Suprapubic skin (tissue), 4 donors: ENCODE data around the gene GSTO2.

Experiments
- EP300 ChIP-seq: sonication (generic); formaldehyde crosslinking; IDR thresholded peaks from one replicate; pipeline ENCODE4 v1.6.1; 2017; ENCODE audit warnings: antibody characterized with exemption
- POLR2A ChIP-seq, 2 donors: fragments of 450-650 bp; IDR thresholded peaks; one replicate each; pipeline ENCODE4 v1.6.1; 2017; ENCODE audit warnings: antibody characterized with exemption in 2 of 2, mild to moderate bottlenecking in 2 of 2, moderate library complexity in 2 of 2
- POLR2AphosphoS5 ChIP-seq, 3 donors: sonication (generic); formaldehyde crosslinking; IDR thresholded peaks; one replicate each; pipeline ENCODE4 v1.6.1; 2017; ENCODE audit warnings: antibody characterized with exemption in 3 of 3
- TF ChIP-seq, protein P1 (sequence below), 2 donors: fragments of 200-600 bp in 1 of 2; fragments of 450-650 bp in 1 of 2; sonication (generic) in 1 of 2; IDR thresholded peaks; one replicate each; pipeline ENCODE4 v1.5.1; 2016 to 2019; ENCODE audit warnings: antibody characterized with exemption in 2 of 2, mild to moderate bottlenecking in 1 of 2, moderate library complexity in 1 of 2

DNA sequence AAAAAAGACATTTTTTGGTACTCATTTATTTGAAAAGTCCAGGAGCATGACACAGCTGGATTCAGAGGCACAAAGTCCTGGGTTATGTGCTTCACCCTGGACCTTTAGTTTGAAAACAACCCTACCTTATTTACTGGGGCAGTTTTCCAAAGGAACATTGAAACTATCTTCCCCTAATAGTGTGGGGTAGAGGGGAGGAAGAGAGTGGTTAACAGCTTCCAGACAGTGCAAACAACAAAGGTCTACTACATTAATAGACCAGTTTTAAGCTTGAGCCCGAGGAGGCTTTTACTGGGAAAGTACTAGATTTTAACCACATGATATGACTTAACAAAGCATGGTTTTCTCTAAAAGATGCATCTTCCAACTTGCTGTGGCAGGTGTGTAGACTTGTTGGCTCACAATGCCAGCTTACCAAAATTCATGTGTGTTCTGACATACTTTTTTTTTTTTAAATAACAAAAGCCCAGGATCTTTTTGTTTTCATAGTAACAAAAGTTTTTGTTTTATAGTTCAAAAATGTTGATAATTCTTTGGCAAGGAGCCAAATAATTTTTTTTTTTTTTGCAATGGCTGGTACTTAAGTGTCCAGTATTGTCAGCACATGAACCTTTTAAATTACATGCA is 12.5 kb upstream of the GSTO2 start:
- TF ChIP-seq POLR2A (IDR thresholded peaks at IDR 0.05) = no peak
- no peak for TF ChIP-seq POLR2AphosphoS5 (IDR thresholded peaks at IDR 0.05)
- TF ChIP-seq, protein P1, sequence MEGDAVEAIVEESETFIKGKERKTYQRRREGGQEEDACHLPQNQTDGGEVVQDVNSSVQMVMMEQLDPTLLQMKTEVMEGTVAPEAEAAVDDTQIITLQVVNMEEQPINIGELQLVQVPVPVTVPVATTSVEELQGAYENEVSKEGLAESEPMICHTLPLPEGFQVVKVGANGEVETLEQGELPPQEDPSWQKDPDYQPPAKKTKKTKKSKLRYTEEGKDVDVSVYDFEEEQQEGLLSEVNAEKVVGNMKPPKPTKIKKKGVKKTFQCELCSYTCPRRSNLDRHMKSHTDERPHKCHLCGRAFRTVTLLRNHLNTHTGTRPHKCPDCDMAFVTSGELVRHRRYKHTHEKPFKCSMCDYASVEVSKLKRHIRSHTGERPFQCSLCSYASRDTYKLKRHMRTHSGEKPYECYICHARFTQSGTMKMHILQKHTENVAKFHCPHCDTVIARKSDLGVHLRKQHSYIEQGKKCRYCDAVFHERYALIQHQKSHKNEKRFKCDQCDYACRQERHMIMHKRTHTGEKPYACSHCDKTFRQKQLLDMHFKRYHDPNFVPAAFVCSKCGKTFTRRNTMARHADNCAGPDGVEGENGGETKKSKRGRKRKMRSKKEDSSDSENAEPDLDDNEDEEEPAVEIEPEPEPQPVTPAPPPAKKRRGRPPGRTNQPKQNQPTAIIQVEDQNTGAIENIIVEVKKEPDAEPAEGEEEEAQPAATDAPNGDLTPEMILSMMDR (IDR thresholded peaks at IDR 0.05) = no peak
- no peak for TF ChIP-seq EP300
